Nephron progenitor cell (in vitro differentiated cells): Measurements from ENCODE around the gene TERT.

Experiments used
- DNase-seq: peaks from one replicate; pipeline ENCODE4 v3.0.0; 2021
- H3K27ac Mint-ChIP-seq: 2 replicates; pipeline ENCODE4 v1.8.0; 2021; ENCODE audit warnings: mild to moderate bottlenecking, moderate library complexity, mixed read lengths
- H3K27me3 Mint-ChIP-seq: 2 replicates; pipeline ENCODE4 v1.8.0; 2021; ENCODE audit warnings: mild to moderate bottlenecking, low read depth, mixed read lengths; ENCODE audit not compliant: poor library complexity
- H3K36me3 Mint-ChIP-seq: 2 replicates; pipeline ENCODE4 v1.8.0; 2021; ENCODE audit warnings: low read depth, mixed read lengths
- H3K4me1 Mint-ChIP-seq: 2 replicates; pipeline ENCODE4 v1.8.0; 2021; ENCODE audit warnings: mixed read lengths
- H3K4me3 Mint-ChIP-seq: 2 replicates; pipeline ENCODE4 v1.8.0; 2021; ENCODE audit warnings: mild to moderate bottlenecking, moderate library complexity, mixed read lengths
- H3K9me3 Mint-ChIP-seq: 2 replicates; pipeline ENCODE4 v1.8.0; 2021; ENCODE audit warnings: mild to moderate bottlenecking, moderate library complexity, mixed read lengths
- TF ChIP-seq, protein P1 (sequence below): fragments of 200-600 bp; sonication (generic); IDR thresholded peaks from 2 replicates; pipeline ENCODE4 v1.5.0; 2021; ENCODE audit warnings: antibody characterized with exemption

The TERT gene

GRCh38 chr5:1219768-1220100 lies 75.1 kb downstream of the TERT start:
- Mint-ChIP-seq H3K27me3 (peaks cover 20% of the 10 kb centered on the region), H3K4me3 (no peak overlapping the region), H3K36me3 (no peaks in the 10 kb centered on the region), H3K9me3 (peaks cover 7% of the 10 kb centered on the region), H3K4me1 (peaks cover 10% of the 10 kb centered on the region), H3K27ac (no peak overlapping the region)
- no peak for DNase-seq
- TF ChIP-seq, protein P1, sequence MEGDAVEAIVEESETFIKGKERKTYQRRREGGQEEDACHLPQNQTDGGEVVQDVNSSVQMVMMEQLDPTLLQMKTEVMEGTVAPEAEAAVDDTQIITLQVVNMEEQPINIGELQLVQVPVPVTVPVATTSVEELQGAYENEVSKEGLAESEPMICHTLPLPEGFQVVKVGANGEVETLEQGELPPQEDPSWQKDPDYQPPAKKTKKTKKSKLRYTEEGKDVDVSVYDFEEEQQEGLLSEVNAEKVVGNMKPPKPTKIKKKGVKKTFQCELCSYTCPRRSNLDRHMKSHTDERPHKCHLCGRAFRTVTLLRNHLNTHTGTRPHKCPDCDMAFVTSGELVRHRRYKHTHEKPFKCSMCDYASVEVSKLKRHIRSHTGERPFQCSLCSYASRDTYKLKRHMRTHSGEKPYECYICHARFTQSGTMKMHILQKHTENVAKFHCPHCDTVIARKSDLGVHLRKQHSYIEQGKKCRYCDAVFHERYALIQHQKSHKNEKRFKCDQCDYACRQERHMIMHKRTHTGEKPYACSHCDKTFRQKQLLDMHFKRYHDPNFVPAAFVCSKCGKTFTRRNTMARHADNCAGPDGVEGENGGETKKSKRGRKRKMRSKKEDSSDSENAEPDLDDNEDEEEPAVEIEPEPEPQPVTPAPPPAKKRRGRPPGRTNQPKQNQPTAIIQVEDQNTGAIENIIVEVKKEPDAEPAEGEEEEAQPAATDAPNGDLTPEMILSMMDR, result no peak

- no peak overlapping the region for H3K4me3 Mint-ChIP-seq
- TF ChIP-seq, protein P1, result no peak
- peaks cover 7% of the 10 kb centered on the region for H3K9me3 Mint-ChIP-seq
- no peak overlapping the region for H3K27ac Mint-ChIP-seq
- peaks cover 20% of the 10 kb centered on the region for H3K27me3 Mint-ChIP-seq
- peaks cover 10% of the 10 kb centered on the region for H3K4me1 Mint-ChIP-seq
- no peak for DNase-seq
- no peaks in the 10 kb centered on the region for H3K36me3 Mint-ChIP-seq
Observed at GRCh38 chr5:1219098-1219767, 75.6 kb downstream of the TERT start.

- Mint-ChIP-seq H3K27me3 (peaks cover 18% of the 10 kb centered on the region), H3K9me3 (peaks cover 7% of the 10 kb centered on the region), H3K4me3 (no peak overlapping the region), H3K27ac (no peak overlapping the region), H3K36me3 (no peaks in the 10 kb centered on the region), H3K4me1 (peaks cover 10% of the 10 kb centered on the region)
- TF ChIP-seq, protein P1, result no peak
- no peak for DNase-seq
Observed at GRCh38 chr5:1218351-1219080, 76.4 kb downstream of the TERT start.

- H3K36me3 Mint-ChIP-seq, result no peaks in the 10 kb centered on the region
- DNase-seq, result peak; percentile 38
Observed at GRCh38 chr5:1217596-1218206, 77.2 kb downstream of the TERT start.

DNA sequence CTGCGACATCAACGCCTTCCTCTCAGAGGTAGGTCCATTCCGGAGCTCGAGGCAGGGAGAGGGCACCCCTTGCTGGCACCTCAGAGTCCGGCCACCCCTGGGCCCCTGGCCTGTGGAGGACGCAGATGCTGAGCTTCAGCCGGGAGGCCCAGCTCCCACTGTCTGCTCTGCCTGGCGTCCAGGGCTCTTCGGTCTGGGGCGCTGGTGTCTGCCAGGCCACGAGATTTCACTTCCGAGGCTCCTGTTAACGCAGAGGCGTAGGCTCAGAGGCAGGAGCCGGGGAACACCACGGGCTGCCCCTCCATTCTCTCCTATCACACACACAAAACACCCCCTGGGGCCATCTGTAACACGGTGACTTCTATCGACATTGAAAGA lies 78.0 kb downstream of the TERT start:
- H3K36me3 Mint-ChIP-seq, result no peaks in the 10 kb centered on the region

More at GRCh38 chr5:1217596-1218206, 77.2 kb downstream of the TERT start:
- peaks cover 7% of the 10 kb centered on the region for H3K9me3 Mint-ChIP-seq
- H3K27ac Mint-ChIP-seq, result no peak overlapping the region
- no peak overlapping the region for H3K4me3 Mint-ChIP-seq
- peaks cover 10% of the 10 kb centered on the region for H3K4me1 Mint-ChIP-seq
- TF ChIP-seq, protein P1, result no peak
- H3K27me3 Mint-ChIP-seq, result peaks cover 17% of the 10 kb centered on the region

More for the DNA sequence above, 78.0 kb downstream of the TERT start:
- Mint-ChIP-seq H3K4me1 (peaks cover 10% of the 10 kb centered on the region), H3K27ac (no peak overlapping the region), H3K9me3 (peaks cover 7% of the 10 kb centered on the region), H3K27me3 (peaks cover 17% of the 10 kb centered on the region), H3K4me3 (no peak overlapping the region)
- no peak for DNase-seq
- TF ChIP-seq, protein P1, result no peak
